ENCODE measurements around the gene MAP2K7. TPM values are rescaled to one million over a fixed set of nuclear protein-coding genes. Genes with fewer than 3 reads are reported as not detected.
A peak's percentile ranks its signal among the peaks of the same experiment; 100 is the strongest.

MAP2K7 gene
- polyA plus RNA-seq, 1 donor (not counting 4 experiments of a cell fraction or from before 2014, with no cell fraction given), result 8.4 TPM

DNA sequence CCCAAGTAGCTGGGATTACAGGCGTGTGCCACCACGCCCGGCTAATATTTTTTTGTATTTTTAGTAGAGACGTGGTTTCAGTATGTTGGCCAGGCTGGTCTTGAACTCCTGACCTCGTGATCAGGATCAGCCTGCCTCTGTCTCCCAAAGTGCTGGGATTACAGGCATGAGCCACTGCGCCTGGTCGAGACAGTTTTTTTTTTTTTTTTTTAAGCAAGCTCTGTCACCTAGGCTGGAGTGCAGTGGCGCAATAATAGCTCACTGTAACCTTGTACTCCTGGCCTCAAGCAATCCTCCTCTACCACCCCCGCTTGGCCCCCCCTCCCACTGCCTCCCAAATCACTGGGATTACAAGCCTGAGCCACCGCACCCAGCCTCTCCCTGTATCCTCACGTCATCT, 6.4 kb upstream of the MAP2K7 start:
- Histone ChIP-seq H3K27ac (ENCODE audit: control insufficient read depth, insufficient read depth, low read length) (peak overlapping the region; percentile 78), H3K4me3 (ENCODE audit: control insufficient read depth in 2 of 3, extremely low read depth in 1 of 3, insufficient read depth in 2 of 3, low read depth in 1 of 3, low read length in 3 of 3) (no peak overlapping the region), H4K20me1 (ENCODE audit: control insufficient read depth, extremely low read depth, insufficient read depth, low read length) (no peaks in the 10 kb centered on the region), H3K9ac (ENCODE audit: control insufficient read depth, extremely low read depth, insufficient read depth, low read length) (no peak overlapping the region), H3K9me1 (ENCODE audit: control insufficient read depth, extremely low read depth, insufficient read depth, low read length) (no peaks in the 10 kb centered on the region), H3K27me3 (ENCODE audit: control insufficient read depth, extremely low read depth, insufficient read depth, low read length) (no peaks in the 10 kb centered on the region), H3K36me3 (ENCODE audit: control insufficient read depth in 2 of 2, extremely low read depth in 1 of 2, insufficient read depth in 2 of 2, low read length in 2 of 2) (peaks cover 12 to 15% of the 10 kb centered on the region in 2 experiments), H3K79me2 (ENCODE audit: control insufficient read depth, insufficient read depth, low read length) (peaks cover 2% of the 10 kb centered on the region), H3K4me1 (ENCODE audit: control insufficient read depth, extremely low read depth, insufficient read depth, low read length) (peaks cover 54% of the 10 kb centered on the region), H3K9me3 (ENCODE audit: control insufficient read depth, low read depth, low read length) (no peaks in the 10 kb centered on the region), H3K4me2 (ENCODE audit: control insufficient read depth, extremely low read depth, insufficient read depth, low read depth, low read length) (no peak overlapping the region), H2AFZ (ENCODE audit: control insufficient read depth, low read length) (no peak overlapping the region)
- TF ChIP-seq EZH2 (IDR thresholded peaks at IDR 0.05; ENCODE audit: low read length), result no peak
- TF ChIP-seq, protein P1, sequence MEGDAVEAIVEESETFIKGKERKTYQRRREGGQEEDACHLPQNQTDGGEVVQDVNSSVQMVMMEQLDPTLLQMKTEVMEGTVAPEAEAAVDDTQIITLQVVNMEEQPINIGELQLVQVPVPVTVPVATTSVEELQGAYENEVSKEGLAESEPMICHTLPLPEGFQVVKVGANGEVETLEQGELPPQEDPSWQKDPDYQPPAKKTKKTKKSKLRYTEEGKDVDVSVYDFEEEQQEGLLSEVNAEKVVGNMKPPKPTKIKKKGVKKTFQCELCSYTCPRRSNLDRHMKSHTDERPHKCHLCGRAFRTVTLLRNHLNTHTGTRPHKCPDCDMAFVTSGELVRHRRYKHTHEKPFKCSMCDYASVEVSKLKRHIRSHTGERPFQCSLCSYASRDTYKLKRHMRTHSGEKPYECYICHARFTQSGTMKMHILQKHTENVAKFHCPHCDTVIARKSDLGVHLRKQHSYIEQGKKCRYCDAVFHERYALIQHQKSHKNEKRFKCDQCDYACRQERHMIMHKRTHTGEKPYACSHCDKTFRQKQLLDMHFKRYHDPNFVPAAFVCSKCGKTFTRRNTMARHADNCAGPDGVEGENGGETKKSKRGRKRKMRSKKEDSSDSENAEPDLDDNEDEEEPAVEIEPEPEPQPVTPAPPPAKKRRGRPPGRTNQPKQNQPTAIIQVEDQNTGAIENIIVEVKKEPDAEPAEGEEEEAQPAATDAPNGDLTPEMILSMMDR (optimal IDR thresholded peaks at IDR 0.05 in 1 of 3, IDR thresholded peaks at IDR 0.05 in 1 of 3, conservative IDR thresholded peaks at IDR 0.05 in 1 of 3; ENCODE audit: extremely low read depth in 1 of 3, insufficient read depth in 2 of 3, low read length in 3 of 3), result no peak
- DNase-seq (ENCODE audit: low read depth, low spot score), result no peak
- dilution Hi-C loops (cut with MboI; ENCODE audit: extremely low pct_ligation_motif_present, low sequenced_read_pairs), result no loop called here
- FAIRE-seq, result no peak

DNA sequence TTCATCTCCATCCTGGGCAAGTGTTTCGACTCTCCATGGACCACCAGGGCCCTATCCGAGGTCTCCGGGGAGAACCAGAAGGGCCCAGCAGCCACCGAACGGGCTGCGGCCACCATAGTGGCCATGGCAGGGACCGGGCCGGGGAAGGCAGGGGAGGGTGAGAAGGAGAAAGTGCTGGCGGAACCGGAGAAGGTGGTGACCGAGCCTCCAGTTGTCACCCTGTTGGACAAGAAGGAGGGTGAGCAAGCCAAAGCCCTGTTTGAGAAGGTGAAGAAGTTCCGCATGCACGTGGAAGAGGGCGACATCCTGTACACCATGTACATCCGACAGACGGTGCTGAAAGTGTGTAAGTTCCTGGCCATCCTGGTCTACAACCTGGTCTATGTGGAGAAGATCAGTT, 4.7 kb upstream of the MAP2K7 start:
- DNase-seq (ENCODE audit: low read depth, low spot score) (no peak), FAIRE-seq (no peak)
- no peak overlapping the region for H3K4me2 ChIP-seq (ENCODE audit: control insufficient read depth, extremely low read depth, insufficient read depth, low read depth, low read length)
- dilution Hi-C loops (cut with MboI; ENCODE audit: extremely low pct_ligation_motif_present, low sequenced_read_pairs), result no loop called here
- H4K20me1 ChIP-seq (ENCODE audit: control insufficient read depth, extremely low read depth, insufficient read depth, low read length), result no peaks in the 10 kb centered on the region
- H3K27ac ChIP-seq (ENCODE audit: control insufficient read depth, insufficient read depth, low read length), result no peak overlapping the region
- no peaks in the 10 kb centered on the region for H3K9me3 ChIP-seq (ENCODE audit: control insufficient read depth, low read depth, low read length)
- no peaks in the 10 kb centered on the region for H3K9me1 ChIP-seq (ENCODE audit: control insufficient read depth, extremely low read depth, insufficient read depth, low read length)
- no peak overlapping the region for H3K9ac ChIP-seq (ENCODE audit: control insufficient read depth, extremely low read depth, insufficient read depth, low read length)
- peaks cover 59% of the 10 kb centered on the region for H3K4me1 ChIP-seq (ENCODE audit: control insufficient read depth, extremely low read depth, insufficient read depth, low read length)
- no peak overlapping the region for H3K4me3 ChIP-seq (ENCODE audit: control insufficient read depth in 2 of 3, extremely low read depth in 1 of 3, insufficient read depth in 2 of 3, low read depth in 1 of 3, low read length in 3 of 3)
- H3K27me3 ChIP-seq (ENCODE audit: control insufficient read depth, extremely low read depth, insufficient read depth, low read length), result no peaks in the 10 kb centered on the region
- H3K36me3 ChIP-seq (ENCODE audit: control insufficient read depth in 2 of 2, extremely low read depth in 1 of 2, insufficient read depth in 2 of 2, low read length in 2 of 2), result peaks cover 9 to 14% of the 10 kb centered on the region in 2 experiments
- peaks cover 7% of the 10 kb centered on the region for H3K79me2 ChIP-seq (ENCODE audit: control insufficient read depth, insufficient read depth, low read length)
- TF ChIP-seq, protein P1 (optimal IDR thresholded peaks at IDR 0.05 in 1 of 3, IDR thresholded peaks at IDR 0.05 in 1 of 3, conservative IDR thresholded peaks at IDR 0.05 in 1 of 3; ENCODE audit: extremely low read depth in 1 of 3, insufficient read depth in 2 of 3, low read length in 3 of 3), result no peak
- TF ChIP-seq EZH2 (IDR thresholded peaks at IDR 0.05; ENCODE audit: low read length), result no peak
- no peak overlapping the region for H2AFZ ChIP-seq (ENCODE audit: control insufficient read depth, low read length)
